ENCODE results near the gene NUDT3. TPM values are rescaled to one million over a fixed set of nuclear protein-coding genes. Genes with fewer than 3 reads are reported as not detected.
A peak's percentile ranks its signal among the peaks of the same experiment; 100 is the strongest.

NUDT3 gene
- total RNA-seq, 1 experiment from 2014 or later: 25.2 TPM

- H3K9ac ChIP-seq (ENCODE audit: low read length): no peak overlapping the region
- CTCF ChIA-PET: no interaction called here
- POLR2A ChIA-PET: no interaction called here
- no peaks in the 10 kb centered on the region for H3K79me2 ChIP-seq (ENCODE audit: insufficient read depth, low read length)
- DNase-seq (ENCODE audit: low read depth, low spot score): no peak
- RAD21 ChIA-PET (ENCODE audit: low non-redundant PET in 1 of 2, low total read pairs in 2 of 2, uncharacterized antibody in 2 of 2, unreplicated experiment in 2 of 2): interaction anchor here in 1 of 2 experiments (0.6 kb wide), 1 partner anchor 415 kb away, joined by 3 read pairs; no protein-coding TSS in a partner anchor
- intact Hi-C loops (cut with micrococcal nuclease): no loop called here
- no peaks in the 10 kb centered on the region for H3K27me3 ChIP-seq (ENCODE audit: insufficient read depth, low read length)
- TF ChIP-seq ATF3 (IDR thresholded peaks at IDR 0.05): no peak
- TF ChIP-seq POLR2AphosphoS5 (IDR thresholded peaks at IDR 0.05; ENCODE audit: low read depth, low read length): no peak
- no peak for TF ChIP-seq ZNF274 (IDR thresholded peaks at IDR 0.05; ENCODE audit: low read depth, low read length)
- TF ChIP-seq CBX3 (IDR thresholded peaks at IDR 0.05; ENCODE audit: low read depth): no peak
- TF ChIP-seq SP1 (IDR thresholded peaks at IDR 0.05; ENCODE audit: low read depth): no peak
- TF ChIP-seq RAD21 (IDR thresholded peaks at IDR 0.05; ENCODE audit: low read depth): no peak
- TF ChIP-seq TCF7L2 (IDR thresholded peaks at IDR 0.05; ENCODE audit: borderline replicate concordance, extremely low read depth, insufficient read depth, insufficient read length): no peak
- no peak for TF ChIP-seq ZFX (IDR thresholded peaks at IDR 0.05)
- TF ChIP-seq SRF (IDR thresholded peaks at IDR 0.05; ENCODE audit: low read depth): no peak
- no peak for TF ChIP-seq FOSL1 (IDR thresholded peaks at IDR 0.05; ENCODE audit: low read depth)
- TF ChIP-seq YY1 (IDR thresholded peaks at IDR 0.05; ENCODE audit: extremely low read depth, insufficient replicate concordance, low read depth, low read length): no peak
- no peak for TF ChIP-seq CTCF (IDR thresholded peaks at IDR 0.05 in 2 of 3, conservative IDR thresholded peaks at IDR 0.05 in 1 of 3; ENCODE audit: borderline replicate concordance in 1 of 3, insufficient read depth in 1 of 3, low read depth in 2 of 3, low read length in 2 of 3)
- TF ChIP-seq MAX (IDR thresholded peaks at IDR 0.05): no peak
- TF ChIP-seq EZH2phosphoT487 (IDR thresholded peaks at IDR 0.05; ENCODE audit: borderline replicate concordance): no peak
- no peak for TF ChIP-seq ZBTB33 (IDR thresholded peaks at IDR 0.05; ENCODE audit: extremely low read depth, insufficient replicate concordance, low read length)
- TSS peak; percentile 12 for BruUV-seq (replicated peaks)
- H3K27ac ChIP-seq (ENCODE audit: low read depth, low read length): no peak overlapping the region
- no peaks in the 10 kb centered on the region for H3K9me3 ChIP-seq (ENCODE audit: control insufficient read depth in 1 of 2, insufficient read depth in 1 of 2, low read depth in 1 of 2, low read length in 2 of 2)
- H3K4me2 ChIP-seq (ENCODE audit: low read length): no peak overlapping the region
- H2AFZ ChIP-seq (ENCODE audit: low read depth, low read length, poor library complexity, severe bottlenecking): no peak overlapping the region
- H3K9me2 ChIP-seq (ENCODE audit: insufficient read depth): no peaks in the 10 kb centered on the region
- ATAC-seq: no peak
- no peaks in the 10 kb centered on the region for H4K20me1 ChIP-seq (ENCODE audit: insufficient read depth)
- H3K36me3 ChIP-seq (ENCODE audit: control insufficient read depth in 1 of 2, insufficient read depth in 2 of 2, low read length in 2 of 2): no peaks in the 10 kb centered on the region
- H3K4me1 ChIP-seq (ENCODE audit: control insufficient read depth in 1 of 2, insufficient read depth in 2 of 2, low read length in 2 of 2): no peaks in the 10 kb centered on the region
- H3K4me3 ChIP-seq (replicated peaks in 1 of 2; ENCODE audit: low read depth in 1 of 2, low read length in 2 of 2): no peak overlapping the region
These were observed 115.3 kb downstream of the NUDT3 start for GRCh38 chr6:34276881-34277762.

All from HCT116 (cell line).